ENCODE results near the gene TSPAN32.
A peak's percentile ranks its signal among the peaks of the same experiment; 100 is the strongest.

The TSPAN32 gene

DNA sequence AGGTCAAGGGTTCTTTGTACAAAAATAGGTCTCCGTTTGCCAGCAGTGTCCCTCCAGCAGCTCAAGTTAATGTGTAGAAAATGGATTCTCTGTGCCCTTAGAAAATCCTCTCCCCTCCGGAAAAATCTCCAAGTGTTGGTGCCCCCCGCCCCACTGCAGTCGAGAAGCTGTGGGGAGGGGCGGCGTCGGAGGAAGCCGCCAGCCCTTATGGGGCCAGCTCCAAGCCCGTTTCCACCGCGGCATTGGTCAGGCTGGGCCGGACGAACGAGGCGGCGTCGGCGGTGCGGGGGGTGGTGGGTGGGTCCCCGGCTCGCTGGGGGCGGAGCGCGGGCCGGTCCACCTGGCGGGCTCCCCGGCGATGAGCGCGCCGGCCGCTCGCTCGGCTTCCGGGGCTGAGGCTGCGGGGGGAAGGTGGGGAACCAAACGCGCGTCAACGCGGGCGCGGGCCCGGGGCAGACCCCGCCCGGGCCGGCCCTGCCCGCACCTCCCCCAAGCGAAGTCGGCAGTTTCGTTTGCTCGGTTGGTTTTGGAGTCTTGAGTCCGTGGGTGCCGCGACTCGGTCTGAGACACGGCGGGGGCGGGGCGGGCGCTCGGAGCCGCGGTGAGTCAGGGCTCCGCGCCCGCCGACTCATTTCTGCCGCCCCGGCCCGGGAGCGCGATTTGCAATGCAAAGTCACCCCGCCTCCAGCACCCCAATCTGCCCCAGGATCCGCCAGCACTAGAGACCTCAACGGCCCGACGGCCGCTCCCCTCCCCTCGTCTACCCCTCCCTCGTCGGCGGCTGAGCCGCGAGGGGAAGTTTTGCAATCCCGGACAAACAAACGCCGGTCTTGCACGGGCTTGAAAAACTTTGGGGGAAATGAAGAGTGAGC lies 32.8 kb upstream of the TSPAN32 start:
- no peak overlapping the region for H3K9ac ChIP-seq (ENCODE audit: low read depth, low read length)
- H3K4me3 ChIP-seq (ENCODE audit: low read depth, low read length), result peak overlapping the region; percentile 31

DNA sequence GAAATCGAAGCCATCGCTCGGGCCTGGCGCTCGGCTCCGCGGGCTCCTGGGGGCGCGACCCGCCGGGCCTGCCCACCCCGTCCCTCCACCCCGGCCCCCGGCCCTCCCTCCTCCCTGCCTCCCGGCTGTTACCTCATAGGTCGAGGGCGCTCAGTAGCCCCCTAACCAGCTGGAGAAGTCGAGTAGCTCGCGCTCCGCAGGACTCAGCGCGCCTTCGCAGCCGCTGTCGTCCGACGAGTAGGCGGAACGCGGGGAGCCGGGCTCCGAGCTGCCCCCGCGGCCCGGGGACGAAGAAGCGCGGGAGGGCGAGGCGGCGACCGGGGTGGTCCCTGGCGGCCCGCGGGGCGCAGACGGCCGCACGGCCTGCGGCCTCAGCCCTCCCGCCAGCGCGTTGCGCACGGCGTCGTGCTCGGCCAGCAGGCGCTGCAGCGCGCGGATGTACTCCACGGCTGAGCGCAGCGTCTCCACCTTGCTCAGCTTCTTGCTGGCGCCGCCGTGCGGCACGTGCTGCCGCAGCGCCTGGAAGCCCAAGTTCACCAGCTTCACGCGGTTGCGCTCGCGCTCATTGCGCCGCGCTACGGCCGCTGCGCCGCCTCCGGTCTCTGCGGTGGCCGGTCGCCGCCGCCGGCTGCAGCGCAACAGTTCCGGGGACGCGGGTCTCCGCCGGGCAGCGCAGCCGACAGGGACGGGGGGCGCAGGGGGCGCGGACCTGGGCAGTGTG lies 32.1 kb upstream of the TSPAN32 start:
- H3K4me1 ChIP-seq (ENCODE audit: control insufficient read depth, insufficient read depth, low read length), result no peaks in the 10 kb centered on the region
- no peak overlapping the region for H3K9ac ChIP-seq (ENCODE audit: low read depth, low read length)
- peaks cover 70% of the 10 kb centered on the region for H3K27me3 ChIP-seq (ENCODE audit: control insufficient read depth, insufficient read depth, low read length)

More for the DNA sequence above, 32.8 kb upstream of the TSPAN32 start:
- no peaks in the 10 kb centered on the region for H3K4me1 ChIP-seq (ENCODE audit: control insufficient read depth, insufficient read depth, low read length)
- peaks cover 65% of the 10 kb centered on the region for H3K27me3 ChIP-seq (ENCODE audit: control insufficient read depth, insufficient read depth, low read length)
- no peaks in the 10 kb centered on the region for H3K9me3 ChIP-seq (ENCODE audit: control insufficient read depth, insufficient read depth, low read length)
- H3K36me3 ChIP-seq (ENCODE audit: control insufficient read depth, insufficient read depth, low read length), result no peaks in the 10 kb centered on the region

DNA sequence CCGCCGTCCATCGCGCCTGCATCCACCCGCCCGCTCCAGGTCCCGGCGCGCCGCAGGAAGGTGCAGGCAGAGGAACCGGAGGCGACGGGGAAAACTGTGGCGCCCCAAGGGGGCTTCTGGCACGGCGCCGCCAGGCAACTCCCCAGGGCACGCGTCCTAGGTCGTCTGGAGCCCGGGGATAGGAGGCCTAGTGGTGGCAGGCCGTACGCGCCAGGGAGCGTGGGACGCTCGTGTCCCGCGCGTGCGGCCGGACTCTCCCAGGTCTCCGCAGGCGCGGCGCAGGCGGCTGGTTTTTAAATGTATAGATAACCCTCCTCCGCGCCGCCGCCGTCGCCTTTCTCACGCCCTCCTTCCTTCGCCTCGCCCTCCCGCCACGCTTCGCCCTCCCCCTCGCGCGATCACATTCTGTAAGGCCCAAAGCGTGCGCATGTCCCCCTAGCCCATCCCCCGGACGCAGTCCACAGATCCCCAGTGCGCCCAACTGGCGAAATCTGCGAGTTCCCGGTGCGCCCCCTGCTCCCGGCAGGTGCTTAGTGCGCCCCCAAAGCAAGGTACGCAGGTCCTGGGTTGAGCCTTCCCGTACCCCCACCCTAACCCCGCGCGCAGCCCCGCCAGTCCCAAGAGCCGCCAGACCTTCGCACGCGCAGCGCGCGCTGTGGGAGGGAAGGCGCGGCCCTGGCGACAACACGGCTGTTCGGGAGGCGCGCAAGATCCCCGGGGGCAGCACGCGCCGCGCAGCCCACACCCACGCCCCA lies 31.3 kb upstream of the TSPAN32 start, which contains the start of gene ASCL2:
Gene ASCL2 (minus strand): TSS at position 267 of the 755 bp plus-strand sequence. CDS start 256 bp downstream, at position 11.
- H3K27me3 ChIP-seq (ENCODE audit: control insufficient read depth, insufficient read depth, low read length), result peaks cover 69% of the 10 kb centered on the region
- H3K36me3 ChIP-seq (ENCODE audit: control insufficient read depth, insufficient read depth, low read length), result no peaks in the 10 kb centered on the region
- peak within 1 kb of the TSS; percentile 32 for H3K4me3 ChIP-seq (ENCODE audit: low read depth, low read length)
- H3K9ac ChIP-seq (ENCODE audit: low read depth, low read length), result no peak within 1 kb of the TSS
- no peaks in the 10 kb centered on the region for H3K9me3 ChIP-seq (ENCODE audit: control insufficient read depth, insufficient read depth, low read length)
- H3K4me1 ChIP-seq (ENCODE audit: control insufficient read depth, insufficient read depth, low read length), result no peaks in the 10 kb centered on the region

More for the DNA sequence above, 32.1 kb upstream of the TSPAN32 start:
- Histone ChIP-seq H3K4me3 (ENCODE audit: low read depth, low read length) (peak overlapping the region; percentile 32), H3K9me3 (ENCODE audit: control insufficient read depth, insufficient read depth, low read length) (no peaks in the 10 kb centered on the region), H3K36me3 (ENCODE audit: control insufficient read depth, insufficient read depth, low read length) (no peaks in the 10 kb centered on the region)

DNA sequence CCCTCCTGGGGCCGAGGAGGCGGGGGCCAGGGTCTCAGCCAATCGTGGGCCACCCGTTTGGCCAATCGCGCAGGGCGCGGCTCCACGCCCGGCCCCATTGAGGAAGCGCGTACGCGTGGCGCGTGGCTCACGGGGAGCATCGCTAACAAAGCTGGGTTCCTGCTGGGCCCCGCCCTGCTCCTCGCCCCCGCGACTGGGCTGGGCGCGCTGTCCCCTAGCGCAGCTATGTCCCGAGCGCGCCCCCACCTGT lies 30.8 kb upstream of the TSPAN32 start:
- no peaks in the 10 kb centered on the region for H3K36me3 ChIP-seq (ENCODE audit: control insufficient read depth, insufficient read depth, low read length)
- H3K27me3 ChIP-seq (ENCODE audit: control insufficient read depth, insufficient read depth, low read length), result peaks cover 68% of the 10 kb centered on the region
- no peak overlapping the region for H3K9ac ChIP-seq (ENCODE audit: low read depth, low read length)
- no peaks in the 10 kb centered on the region for H3K4me1 ChIP-seq (ENCODE audit: control insufficient read depth, insufficient read depth, low read length)
- peak overlapping the region; percentile 32 for H3K4me3 ChIP-seq (ENCODE audit: low read depth, low read length)
- H3K9me3 ChIP-seq (ENCODE audit: control insufficient read depth, insufficient read depth, low read length), result no peaks in the 10 kb centered on the region

DNA sequence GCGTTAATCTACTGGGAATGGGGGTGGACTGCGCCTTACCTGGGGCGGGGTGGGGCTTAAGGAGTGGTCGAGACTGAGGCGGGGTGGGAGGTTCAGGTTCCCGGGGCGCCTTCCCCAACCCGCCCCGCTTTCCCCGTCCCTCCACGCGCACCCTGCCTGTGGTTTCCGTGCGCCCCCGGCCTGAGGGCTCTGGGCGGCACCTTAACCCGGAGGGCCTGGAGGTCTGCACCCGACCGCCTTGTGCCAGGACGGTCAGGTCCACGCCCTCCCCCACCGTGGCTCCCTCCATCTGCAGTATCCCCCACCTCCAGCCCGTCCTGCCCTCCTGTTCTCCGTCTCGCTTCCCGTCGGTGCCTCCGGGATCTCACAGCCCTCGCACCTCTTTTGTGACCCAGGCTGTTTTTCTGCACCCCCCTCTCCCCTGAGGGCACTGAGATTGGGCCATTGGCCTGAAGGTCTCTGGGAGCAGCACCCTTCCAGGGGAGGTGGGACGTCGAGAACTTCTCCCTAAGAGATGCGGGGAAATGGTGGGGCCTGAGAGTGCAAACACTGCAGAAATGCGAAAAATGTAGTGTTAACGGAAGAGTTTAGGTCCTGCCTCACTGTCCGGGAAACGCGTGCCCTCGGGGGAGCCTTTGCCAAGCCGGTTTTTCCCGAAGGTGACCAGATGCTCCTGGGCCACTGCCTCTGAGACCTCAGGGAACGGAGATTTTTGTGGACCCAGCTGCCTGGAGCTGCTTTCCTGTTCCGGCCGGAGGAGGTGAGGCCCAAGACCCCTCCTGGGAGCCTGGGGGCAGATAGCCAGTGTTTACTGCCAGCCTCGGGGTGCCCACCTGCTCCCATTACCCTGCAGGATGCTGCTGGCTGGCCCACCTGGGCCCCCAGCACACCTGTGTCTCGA lies 30.2 kb upstream of the TSPAN32 start:
- no peak overlapping the region for H3K9ac ChIP-seq (ENCODE audit: low read depth, low read length)
- no peaks in the 10 kb centered on the region for H3K36me3 ChIP-seq (ENCODE audit: control insufficient read depth, insufficient read depth, low read length)
- no peaks in the 10 kb centered on the region for H3K9me3 ChIP-seq (ENCODE audit: control insufficient read depth, insufficient read depth, low read length)
- H3K27me3 ChIP-seq (ENCODE audit: control insufficient read depth, insufficient read depth, low read length), result peaks cover 64% of the 10 kb centered on the region
- H3K4me3 ChIP-seq (ENCODE audit: low read depth, low read length), result no peak overlapping the region
- H3K4me1 ChIP-seq (ENCODE audit: control insufficient read depth, insufficient read depth, low read length), result no peaks in the 10 kb centered on the region

DNA sequence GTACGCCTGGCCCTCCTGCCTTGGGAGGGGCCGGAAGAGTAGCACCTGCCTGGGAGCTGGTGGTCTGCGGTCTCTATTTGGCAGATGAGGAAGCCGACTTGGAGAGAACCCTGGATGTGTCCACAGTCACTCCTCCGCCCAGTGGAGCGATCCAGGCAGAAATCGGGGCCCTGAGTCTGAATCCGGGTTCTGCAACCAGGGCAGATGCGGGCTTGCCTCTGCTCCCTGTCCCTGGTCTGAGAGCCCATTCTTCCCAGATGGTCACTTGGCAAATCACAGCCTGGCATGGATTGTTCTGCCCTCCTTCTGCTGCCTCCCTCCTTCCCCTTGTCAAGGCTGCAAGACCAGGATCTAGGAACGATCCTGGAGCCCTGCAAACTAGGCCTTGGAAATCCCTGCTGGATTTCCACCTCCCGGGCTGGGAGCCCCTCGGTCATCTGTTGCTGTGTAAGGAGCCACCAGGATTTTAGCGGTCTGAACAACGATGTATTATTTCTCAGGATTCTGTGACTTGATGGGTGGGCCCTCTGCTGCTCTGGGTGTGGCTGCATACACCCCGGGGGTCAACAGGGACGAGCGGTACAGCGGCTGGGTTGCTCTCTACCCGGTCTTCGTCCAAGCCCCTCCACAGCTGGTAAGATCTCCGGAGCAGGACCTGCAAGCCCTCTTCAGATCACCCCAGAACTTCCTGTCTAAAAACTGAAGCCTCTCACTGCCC lies 29.4 kb upstream of the TSPAN32 start:
- Histone ChIP-seq H3K36me3 (ENCODE audit: control insufficient read depth, insufficient read depth, low read length) (no peaks in the 10 kb centered on the region), H3K4me3 (ENCODE audit: low read depth, low read length) (no peak overlapping the region), H3K9me3 (ENCODE audit: control insufficient read depth, insufficient read depth, low read length) (no peaks in the 10 kb centered on the region), H3K9ac (ENCODE audit: low read depth, low read length) (no peak overlapping the region), H3K27me3 (ENCODE audit: control insufficient read depth, insufficient read depth, low read length) (peaks cover 58% of the 10 kb centered on the region), H3K4me1 (ENCODE audit: control insufficient read depth, insufficient read depth, low read length) (no peaks in the 10 kb centered on the region)

DNA sequence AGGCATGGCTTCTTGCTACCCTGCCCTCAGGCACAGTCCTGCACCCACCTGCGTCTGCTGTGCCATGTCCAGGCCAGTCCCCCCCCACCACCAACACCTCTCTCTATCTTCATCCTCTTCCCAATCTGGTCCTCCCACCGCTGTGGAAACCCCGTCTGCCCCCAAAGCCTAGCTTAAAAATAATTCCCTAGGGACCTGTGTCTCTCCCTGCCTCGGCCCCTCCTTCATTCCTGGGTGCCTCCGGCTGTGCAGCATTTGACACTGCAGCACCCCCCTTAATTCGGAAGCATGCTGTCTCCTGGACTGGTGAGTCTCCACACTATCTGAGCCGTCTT lies 28.9 kb upstream of the TSPAN32 start:
- Histone ChIP-seq H3K9ac (ENCODE audit: low read depth, low read length) (no peak overlapping the region), H3K4me3 (ENCODE audit: low read depth, low read length) (no peak overlapping the region), H3K4me1 (ENCODE audit: control insufficient read depth, insufficient read depth, low read length) (no peaks in the 10 kb centered on the region), H3K27me3 (ENCODE audit: control insufficient read depth, insufficient read depth, low read length) (peaks cover 54% of the 10 kb centered on the region), H3K9me3 (ENCODE audit: control insufficient read depth, insufficient read depth, low read length) (no peaks in the 10 kb centered on the region), H3K36me3 (ENCODE audit: control insufficient read depth, insufficient read depth, low read length) (no peaks in the 10 kb centered on the region)

DNA sequence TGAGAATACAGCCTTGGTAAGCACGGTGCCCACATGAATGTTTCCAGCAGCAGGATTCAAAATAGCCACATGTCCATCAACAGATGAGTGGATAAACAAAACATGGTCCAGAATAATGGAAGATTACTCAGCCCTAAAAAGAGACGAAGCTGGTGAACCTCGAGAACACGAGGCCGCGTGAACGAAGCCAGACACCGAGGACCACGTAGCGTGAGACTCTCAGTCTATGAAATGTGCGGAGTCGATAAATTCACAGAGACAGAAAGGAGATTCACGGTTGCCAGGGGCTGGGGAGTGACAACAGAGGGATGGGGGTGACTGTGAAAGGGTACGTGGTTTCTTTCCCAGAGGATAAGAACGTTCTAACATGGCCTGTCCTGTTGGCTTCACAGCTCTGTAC lies 28.5 kb upstream of the TSPAN32 start:
- H3K27me3 ChIP-seq (ENCODE audit: control insufficient read depth, insufficient read depth, low read length), result peaks cover 50% of the 10 kb centered on the region
- no peaks in the 10 kb centered on the region for H3K9me3 ChIP-seq (ENCODE audit: control insufficient read depth, insufficient read depth, low read length)
- H3K4me3 ChIP-seq (ENCODE audit: low read depth, low read length), result no peak overlapping the region
- no peaks in the 10 kb centered on the region for H3K36me3 ChIP-seq (ENCODE audit: control insufficient read depth, insufficient read depth, low read length)
- no peak overlapping the region for H3K9ac ChIP-seq (ENCODE audit: low read depth, low read length)
- no peaks in the 10 kb centered on the region for H3K4me1 ChIP-seq (ENCODE audit: control insufficient read depth, insufficient read depth, low read length)

DNA sequence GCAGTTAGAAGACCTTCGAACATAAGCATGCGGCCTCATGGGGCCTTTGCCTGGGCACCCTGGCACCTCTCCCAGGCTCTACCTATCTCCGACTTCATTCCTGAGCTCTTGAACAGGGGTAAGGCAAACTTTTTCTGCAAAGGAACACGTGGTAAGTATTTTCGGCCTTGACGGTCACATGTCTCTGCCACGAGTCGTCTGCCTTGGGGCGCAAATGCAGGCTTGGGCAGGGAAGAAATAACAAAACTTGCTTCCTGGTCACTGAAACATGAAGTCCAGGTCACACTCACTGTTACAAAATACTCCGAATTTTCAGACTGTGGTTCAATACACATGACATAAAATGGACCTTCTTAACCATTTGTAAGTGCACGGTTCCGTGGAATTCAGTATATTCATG lies 28.0 kb upstream of the TSPAN32 start:
- no peaks in the 10 kb centered on the region for H3K9me3 ChIP-seq (ENCODE audit: control insufficient read depth, insufficient read depth, low read length)
- no peak overlapping the region for H3K9ac ChIP-seq (ENCODE audit: low read depth, low read length)
- no peak overlapping the region for H3K4me3 ChIP-seq (ENCODE audit: low read depth, low read length)
- peaks cover 47% of the 10 kb centered on the region for H3K27me3 ChIP-seq (ENCODE audit: control insufficient read depth, insufficient read depth, low read length)
- no peaks in the 10 kb centered on the region for H3K4me1 ChIP-seq (ENCODE audit: control insufficient read depth, insufficient read depth, low read length)
- H3K36me3 ChIP-seq (ENCODE audit: control insufficient read depth, insufficient read depth, low read length), result no peaks in the 10 kb centered on the region

DNA sequence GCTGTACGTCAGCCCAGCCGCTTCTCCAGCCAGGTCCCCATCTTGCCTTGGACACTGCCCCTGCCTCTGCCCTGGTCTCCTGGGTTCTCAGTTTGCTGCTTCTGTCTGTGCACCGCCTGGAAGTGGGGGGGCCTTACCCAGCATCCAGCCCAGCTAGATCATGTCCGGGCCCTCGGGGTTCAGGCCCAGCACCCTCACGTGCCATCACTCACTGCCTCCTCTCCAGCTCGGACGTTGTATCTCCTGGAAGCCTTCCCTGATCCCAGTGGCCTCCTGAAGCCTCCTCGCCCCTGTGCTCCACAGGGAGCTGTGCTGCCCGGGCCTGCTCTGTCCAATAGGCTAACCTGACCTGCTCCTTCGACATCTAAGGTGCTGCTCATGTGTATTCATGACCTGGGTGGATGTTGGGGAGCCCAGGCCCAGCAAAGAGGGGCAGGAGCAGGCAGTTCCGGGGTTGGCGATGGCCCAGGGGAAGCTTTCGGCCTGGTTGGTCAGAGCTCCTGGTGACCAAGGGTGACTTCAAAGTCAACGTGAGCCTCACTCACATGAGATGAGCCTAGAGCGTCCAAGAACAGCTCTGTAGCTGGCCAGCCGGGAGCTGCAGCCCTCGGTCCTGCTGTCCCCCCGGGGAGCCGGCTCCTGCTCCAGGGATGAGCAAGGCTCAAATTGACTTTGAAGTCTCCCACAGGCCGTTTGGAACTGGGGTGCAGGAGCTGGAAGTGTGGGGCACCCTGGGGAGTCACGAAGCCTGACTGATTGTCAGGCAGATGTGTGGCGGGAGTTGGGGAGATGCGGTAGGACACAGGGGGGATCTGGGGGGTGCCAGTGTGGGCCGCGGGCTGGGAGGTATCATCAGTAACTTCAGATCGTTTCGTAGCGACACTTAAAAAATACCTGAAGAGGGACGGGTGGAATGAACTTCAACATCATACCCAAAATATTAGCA lies 26.2 kb upstream of the TSPAN32 start:
- Histone ChIP-seq H3K27me3 (ENCODE audit: control insufficient read depth, insufficient read depth, low read length) (peaks cover 36% of the 10 kb centered on the region), H3K4me3 (ENCODE audit: low read depth, low read length) (no peak overlapping the region), H3K36me3 (ENCODE audit: control insufficient read depth, insufficient read depth, low read length) (no peaks in the 10 kb centered on the region)

More for the DNA sequence above, 26.2 kb upstream of the TSPAN32 start:
- Histone ChIP-seq H3K4me1 (ENCODE audit: control insufficient read depth, insufficient read depth, low read length) (no peaks in the 10 kb centered on the region), H3K9ac (ENCODE audit: low read depth, low read length) (no peak overlapping the region), H3K9me3 (ENCODE audit: control insufficient read depth, insufficient read depth, low read length) (no peaks in the 10 kb centered on the region)

All from iPS-15b (cell line).